Measurements from ENCODE around the gene DES. TPM values are rescaled to one million over a fixed set of nuclear protein-coding genes. Genes with fewer than 3 reads are reported as not detected.

Gene DES
- total and polyA plus RNA-seq, 2 donors from 2014 or later, result 30.0 to 74.2 TPM

- DNase-seq, result no peak
- Histone ChIP-seq H3K4me3 (ENCODE audit: low read length in 3 of 3) (no peak overlapping the region), H3K4me1 (ENCODE audit: control insufficient read depth in 2 of 3, insufficient read depth in 2 of 3, low read depth in 1 of 3, low read length in 3 of 3) (no peaks in the 10 kb centered on the region), H3K9ac (ENCODE audit: low read length in 3 of 3) (no peak overlapping the region), H3K36me3 (ENCODE audit: control insufficient read depth in 2 of 3, insufficient read depth in 3 of 3, low read length in 3 of 3) (no peaks in the 10 kb centered on the region), H3K9me3 (ENCODE audit: control insufficient read depth in 2 of 3, insufficient read depth in 1 of 3, low read length in 3 of 3) (no peaks in the 10 kb centered on the region), H3K27ac (ENCODE audit: low read depth in 2 of 2, low read length in 2 of 2) (no peak overlapping the region), H3K27me3 (ENCODE audit: control insufficient read depth, insufficient read depth, low read length) (no peaks in the 10 kb centered on the region)
- FAIRE-seq, result no peak
- intact Hi-C loops (cut with DNase I), result no loop called here
- no peak for TF ChIP-seq CTCF (IDR thresholded peaks at IDR 0.05; ENCODE audit: borderline replicate concordance, extremely low read depth, insufficient read depth)
Observed at GRCh38 chr2:219467736-219468075, 49.5 kb downstream of the DES start.

- TF ChIP-seq CTCF (IDR thresholded peaks at IDR 0.05; ENCODE audit: borderline replicate concordance, extremely low read depth, insufficient read depth), result no peak
- Histone ChIP-seq H3K27me3 (ENCODE audit: control insufficient read depth, insufficient read depth, low read length) (no peaks in the 10 kb centered on the region), H3K9me3 (ENCODE audit: control insufficient read depth in 2 of 3, insufficient read depth in 1 of 3, low read length in 3 of 3) (no peaks in the 10 kb centered on the region), H3K36me3 (ENCODE audit: control insufficient read depth in 2 of 3, insufficient read depth in 3 of 3, low read length in 3 of 3) (no peaks in the 10 kb centered on the region), H3K4me1 (ENCODE audit: control insufficient read depth in 2 of 3, insufficient read depth in 2 of 3, low read depth in 1 of 3, low read length in 3 of 3) (no peaks in the 10 kb centered on the region), H3K27ac (ENCODE audit: low read depth in 2 of 2, low read length in 2 of 2) (no peak overlapping the region), H3K4me3 (ENCODE audit: low read length in 3 of 3) (no peak overlapping the region), H3K9ac (ENCODE audit: low read length in 3 of 3) (no peak overlapping the region)
- intact Hi-C loops (cut with DNase I), result no loop called here
- FAIRE-seq (no peak), DNase-seq (peak in 1 of 5 donors; percentile 61)
Observed at GRCh38 chr2:219468410-219469185, 50.4 kb downstream of the DES start.

GRCh38 chr2:219469186-219469724 is 51.1 kb downstream of the DES start:
- Histone ChIP-seq H3K27me3 (ENCODE audit: control insufficient read depth, insufficient read depth, low read length) (no peaks in the 10 kb centered on the region), H3K4me3 (ENCODE audit: low read length in 3 of 3) (no peak overlapping the region), H3K9me3 (ENCODE audit: control insufficient read depth in 2 of 3, insufficient read depth in 1 of 3, low read length in 3 of 3) (no peaks in the 10 kb centered on the region), H3K4me1 (ENCODE audit: control insufficient read depth in 2 of 3, insufficient read depth in 2 of 3, low read depth in 1 of 3, low read length in 3 of 3) (no peaks in the 10 kb centered on the region), H3K27ac (ENCODE audit: low read depth in 2 of 2, low read length in 2 of 2) (no peak overlapping the region), H3K9ac (ENCODE audit: low read length in 3 of 3) (no peak overlapping the region), H3K36me3 (ENCODE audit: control insufficient read depth in 2 of 3, insufficient read depth in 3 of 3, low read length in 3 of 3) (no peaks in the 10 kb centered on the region)
- intact Hi-C loops (cut with DNase I), result no loop called here
- DNase-seq, result no peak
- FAIRE-seq, result no peak
- TF ChIP-seq CTCF (IDR thresholded peaks at IDR 0.05; ENCODE audit: borderline replicate concordance, extremely low read depth, insufficient read depth), result no peak

Measured in kidney (tissue), 14 donors.